Neural cell (in vitro differentiated cells): ENCODE measurements around the gene SPOCK1. TPM values are rescaled to one million over a fixed set of nuclear protein-coding genes. Genes with fewer than 3 reads are reported as not detected.

Experiments used
- H2AFZ ChIP-seq: fragments of 200-600, 300-800 bp; sonication (generic), shearing (Covaris generic); 2 replicates; pipeline ENCODE4 v1.6.0; 2014; ENCODE audit warnings: low read depth, mild to moderate bottlenecking, antibody characterized with exemption, low read length, moderate library complexity
- H3F3A ChIP-seq: fragments of 200-600 bp; shearing (Covaris generic); 2 replicates; pipeline ENCODE4 v1.6.1; 2016; ENCODE audit warnings: mild to moderate bottlenecking, moderate library complexity, mixed read lengths, antibody characterized with exemption, low read length; ENCODE audit not compliant: insufficient read depth, poor library complexity, severe bottlenecking
- H3K27ac ChIP-seq: fragments of 200-600, 300-800 bp; sonication (generic), shearing (Covaris generic); 2 replicates; pipeline ENCODE4 v1.5.1; 2014; ENCODE audit warnings: mild to moderate bottlenecking, low read length, moderate library complexity
- H3K27me3 ChIP-seq: fragments of 300-800, 200-600 bp; sonication (generic), shearing (Covaris generic); 2 replicates; pipeline ENCODE4 v1.6.0; 2014; ENCODE audit warnings: mild to moderate bottlenecking, low read depth, low read length, moderate library complexity; ENCODE audit not compliant: insufficient read depth
- H3K36me3 ChIP-seq: fragments of 300-800, 200-600 bp; sonication (generic), shearing (Covaris generic); 2 replicates; pipeline ENCODE4 v1.5.1; 2014; ENCODE audit warnings: mild to moderate bottlenecking, antibody characterized with exemption, low read length, moderate library complexity; ENCODE audit not compliant: insufficient read depth
- H3K4me2 ChIP-seq: fragments of 300-800, 200-600 bp; sonication (generic), shearing (Covaris generic); 2 replicates; pipeline ENCODE4 v1.6.0; 2014; ENCODE audit warnings: mild to moderate bottlenecking, low read length
- H3K4me3 ChIP-seq: fragments of 300-800, 200-600 bp; sonication (generic), shearing (Covaris generic); 2 replicates; pipeline ENCODE4 v1.5.1; 2014; ENCODE audit warnings: mild to moderate bottlenecking, low read length, moderate library complexity
- H3K79me2 ChIP-seq: fragments of 200-600 bp; shearing (Covaris generic); replicated peaks from 2 replicates; pipeline ENCODE4 v1.6.0; 2014; ENCODE audit warnings: mild to moderate bottlenecking, low read length, moderate library complexity; ENCODE audit not compliant: insufficient read depth
- H3K9ac ChIP-seq: fragments of 300-800, 200-600 bp; sonication (generic), shearing (Covaris generic); 2 replicates; pipeline ENCODE4 v1.6.1; 2016; ENCODE audit warnings: mild to moderate bottlenecking, low read length, mixed read lengths
- H3K9me2 ChIP-seq: fragments of 200-600 bp; shearing (Covaris generic); 2 replicates; pipeline ENCODE4 v1.6.1; 2016; ENCODE audit warnings: mild to moderate bottlenecking, low read length, mixed read lengths; ENCODE audit not compliant: insufficient read depth
- H3K9me3 ChIP-seq: fragments of 200-600, 300-800 bp; sonication (generic), shearing (Covaris generic); 2 replicates; pipeline ENCODE4 v1.6.1; 2016; ENCODE audit warnings: mild to moderate bottlenecking, mixed run types, low read length, moderate library complexity, mixed read lengths
- H4K20me1 ChIP-seq: fragments of 200-600 bp; shearing (Covaris generic); 2 replicates; pipeline ENCODE4 v1.6.1; 2016; ENCODE audit warnings: mild to moderate bottlenecking, mixed run types; ENCODE audit not compliant: insufficient read depth
- CTCF ChIP-seq: fragments of 450-650 bp; IDR thresholded peaks from 2 replicates; pipeline ENCODE4 v1.5.1; 2014; ENCODE audit warnings: antibody characterized with exemption, mild to moderate bottlenecking, moderate library complexity; ENCODE audit not compliant: poor library complexity, severe bottlenecking
- EP300 ChIP-seq: fragments of 450-650 bp; conservative IDR thresholded peaks from 2 replicates; pipeline ENCODE4 v1.6.1; 2014; ENCODE audit warnings: antibody characterized with exemption, mild to moderate bottlenecking, moderate library complexity; ENCODE audit not compliant: poor library complexity, severe bottlenecking
- EZH2 ChIP-seq: fragments of 200-600, 300-800 bp; shearing (Covaris generic), sonication (generic); IDR thresholded peaks from 2 replicates; pipeline ENCODE4 v1.6.1; 2014; ENCODE audit warnings: antibody characterized with exemption, low read length, borderline replicate concordance, mild to moderate bottlenecking; ENCODE audit not compliant: insufficient read depth, poor library complexity, severe bottlenecking
- MXI1 ChIP-seq: fragments of 450-650 bp; conservative IDR thresholded peaks from 2 replicates; pipeline ENCODE4 v1.6.1; 2014; ENCODE audit warnings: antibody characterized with exemption, mild to moderate bottlenecking; ENCODE audit not compliant: poor library complexity, severe bottlenecking
- POLR2AphosphoS5 ChIP-seq: IDR thresholded peaks from 2 replicates; pipeline ENCODE4 v1.6.1; 2012
- RAD21 ChIP-seq: fragments of 450-650 bp; conservative IDR thresholded peaks from 2 replicates; pipeline ENCODE4 v1.6.1; 2014; ENCODE audit warnings: antibody characterized with exemption, mild to moderate bottlenecking, moderate library complexity
- REST ChIP-seq: IDR thresholded peaks from 2 replicates; pipeline ENCODE4 v1.6.1; 2012; ENCODE audit warnings: borderline replicate concordance
- SMC3 ChIP-seq: fragments of 450-650 bp; conservative IDR thresholded peaks from 2 replicates; pipeline ENCODE4 v1.6.1; 2014; ENCODE audit warnings: antibody characterized with exemption, mild to moderate bottlenecking, moderate library complexity; ENCODE audit not compliant: poor library complexity
- TAF1 ChIP-seq: IDR thresholded peaks from 2 replicates; pipeline ENCODE4 v1.6.1; 2012; ENCODE audit warnings: low read depth
- polyA plus RNA-seq: library from polyadenylated mRNA; depleted of rRNA; stranded (reverse); fragments of >200 nt; gene quantifications from 2 replicates; pipeline ENCODE4 v1.2.3, GENCODE V29; 2014

The SPOCK1 gene
- polyA plus RNA-seq, 1 donor from 2014 or later, result 33.6 TPM

DNA sequence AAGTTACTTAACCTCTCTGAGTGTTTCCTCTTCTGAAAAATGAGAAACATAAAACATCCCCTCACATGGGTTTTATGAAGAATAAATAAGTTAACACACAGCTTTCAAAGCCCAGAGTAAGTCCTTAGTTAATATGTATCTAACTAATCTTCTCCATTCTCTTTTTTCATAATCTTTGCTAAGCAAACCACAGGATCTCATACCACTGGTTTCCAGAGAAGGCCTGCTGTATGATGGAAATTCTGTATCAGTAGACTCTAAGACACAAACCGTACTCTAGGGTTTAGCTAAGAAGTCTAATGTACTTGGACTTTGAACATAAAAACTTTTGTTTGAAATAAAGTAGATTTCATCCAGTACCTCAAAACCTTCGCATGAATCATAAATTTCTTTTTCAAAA is 307.9 kb downstream of the SPOCK1 start:
- Histone ChIP-seq H4K20me1 (no peaks in the 10 kb centered on the region), H2AFZ (no peak overlapping the region), H3K9ac (no peak overlapping the region), H3K9me2 (no peaks in the 10 kb centered on the region), H3K9me3 (no peaks in the 10 kb centered on the region), H3K36me3 (no peaks in the 10 kb centered on the region), H3K27me3 (no peaks in the 10 kb centered on the region), H3F3A (no peaks in the 10 kb centered on the region), H3K27ac (no peak overlapping the region), H3K4me3 (no peak overlapping the region), H3K79me2 (no peaks in the 10 kb centered on the region), H3K4me2 (no peak overlapping the region)
- TF ChIP-seq SMC3 (no peak), POLR2AphosphoS5 (no peak), REST (no peak), EZH2 (no peak), RAD21 (no peak), CTCF (no peak), MXI1 (no peak), TAF1 (no peak), EP300 (no peak)

DNA sequence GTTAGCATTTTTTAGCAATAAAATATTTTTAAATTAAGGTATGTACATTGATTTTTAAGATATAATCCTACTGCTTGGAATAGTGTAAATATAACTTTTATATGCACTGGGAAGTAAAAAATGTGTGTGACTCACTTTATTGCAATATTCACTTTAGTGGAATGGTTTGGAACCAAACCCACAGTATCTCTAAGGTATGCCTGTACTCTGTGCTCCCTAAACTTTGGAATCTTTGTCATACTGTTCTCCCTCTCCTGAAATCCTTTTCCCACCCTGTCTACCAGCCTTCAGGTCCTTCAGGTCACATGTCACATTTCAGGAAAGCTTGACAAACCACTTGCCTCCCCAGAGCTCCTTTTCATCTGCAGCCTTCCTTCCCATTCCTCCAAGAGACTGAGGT is 308.7 kb downstream of the SPOCK1 start:
- no peaks in the 10 kb centered on the region for H3K27me3 ChIP-seq
- H3F3A ChIP-seq, result no peaks in the 10 kb centered on the region
- H4K20me1 ChIP-seq, result no peaks in the 10 kb centered on the region
- no peaks in the 10 kb centered on the region for H3K79me2 ChIP-seq
- H3K27ac ChIP-seq, result no peak overlapping the region
- no peak overlapping the region for H2AFZ ChIP-seq
- TF ChIP-seq CTCF, result no peak
- TF ChIP-seq MXI1, result no peak
- TF ChIP-seq RAD21, result no peak
- TF ChIP-seq TAF1, result no peak
- TF ChIP-seq EP300, result no peak
- no peak for TF ChIP-seq EZH2
- TF ChIP-seq SMC3, result no peak
- no peak for TF ChIP-seq REST
- TF ChIP-seq POLR2AphosphoS5, result no peak
- H3K4me2 ChIP-seq, result no peak overlapping the region
- H3K36me3 ChIP-seq, result no peaks in the 10 kb centered on the region
- H3K9me3 ChIP-seq, result no peaks in the 10 kb centered on the region
- no peak overlapping the region for H3K4me3 ChIP-seq
- no peak overlapping the region for H3K9ac ChIP-seq
- H3K9me2 ChIP-seq, result no peaks in the 10 kb centered on the region
